PC-3 (cell line): ENCODE data around the gene FNDC5. TPM values are rescaled to one million over a fixed set of nuclear protein-coding genes. Genes with fewer than 3 reads are reported as not detected.

Source experiments
- ATAC-seq: fragments of 200-7000 bp; cut with Tn5 transposase; 2 replicates; pipeline ENCODE4 v1.9.1; 2020; ENCODE audit warnings: mild to moderate bottlenecking, moderate library complexity
- BruUV-seq: library from RNA; stranded (reverse); fragments of 400-500 nt; replicated peaks from 2 replicates; lab custom pipeline; 2021; lab: Mats Ljungman, UMichigan
- CTCF ChIA-PET: fragments of 300-600 bp; sonication (Branson Sonifier 250); formaldehyde crosslinking; loops from one replicate; lab custom pipeline; 2022; ENCODE audit warnings: antibody characterized with exemption; lab: Charles Lee
- POLR2A ChIA-PET: fragments of 300-600 bp; sonication (Branson Sonifier 250); formaldehyde crosslinking; loops from one replicate; lab custom pipeline; 2022; ENCODE audit warnings: antibody characterized with exemption; ENCODE audit not compliant: unreplicated experiment; lab: Charles Lee
- DNase-seq: peaks from one replicate; pipeline ENCODE4 v3.0.0-alpha.2; 2015
- H2AFZ ChIP-seq: fragments of 300-600 bp; sonication (generic); 2 replicates; pipeline ENCODE4 v1.6.0; 2016; ENCODE audit warnings: antibody characterized with exemption, low read length
- H3F3A ChIP-seq: fragments of 300-600 bp; sonication (generic); one replicate; pipeline ENCODE4 v1.6.0; 2017; ENCODE audit warnings: antibody characterized with exemption, low read length, control low read depth, mild to moderate bottlenecking; ENCODE audit not compliant: unreplicated experiment
- H3K27ac ChIP-seq: fragments of 300-600 bp; sonication (generic); 2 replicates; pipeline ENCODE4 v1.5.1; 2016; ENCODE audit warnings: mild to moderate bottlenecking, low read length
- H3K27me3 ChIP-seq: fragments of 300-600 bp; sonication (generic); 2 replicates; pipeline ENCODE4 v1.6.1; 2016; ENCODE audit warnings: low read length, mixed read lengths
- H3K36me3 ChIP-seq: fragments of 300-600 bp; sonication (generic); 2 replicates; pipeline ENCODE4 v1.6.1; 2016; ENCODE audit warnings: low read depth, mixed run types, low read length, mixed read lengths
- H3K4me1 ChIP-seq: fragments of 300-600 bp; sonication (generic); 2 replicates; pipeline ENCODE4 v1.5.1; 2016; ENCODE audit warnings: low read length; ENCODE audit not compliant: insufficient read depth
- H3K4me2 ChIP-seq: fragments of 300-600 bp; sonication (generic); 2 replicates; pipeline ENCODE4 v1.6.0; 2016; ENCODE audit warnings: low read length
- H3K4me3 ChIP-seq: fragments of 300-600 bp; sonication (generic); 2 replicates; pipeline ENCODE4 v1.5.1; 2016; ENCODE audit warnings: mild to moderate bottlenecking, low read length, mixed read lengths
- H3K79me2 ChIP-seq: fragments of 300-600 bp; sonication (generic); 2 replicates; pipeline ENCODE4 v1.6.1; 2017; ENCODE audit warnings: low read length, mixed read lengths
- H3K9ac ChIP-seq: fragments of 300-600 bp; sonication (generic); 2 replicates; pipeline ENCODE4 v1.6.0; 2016; ENCODE audit warnings: mild to moderate bottlenecking, low read length
- H3K9me2 ChIP-seq: fragments of 300-600 bp; sonication (generic); replicated peaks from 2 replicates; pipeline ENCODE4 v1.6.1; 2016; ENCODE audit warnings: mixed run types, low read length, mixed read lengths
- H3K9me3 ChIP-seq: fragments of 300-600 bp; sonication (generic); 2 replicates; pipeline ENCODE4 v1.6.1; 2016; ENCODE audit warnings: low read length, mixed read lengths
- H4K20me1 ChIP-seq: fragments of 300-600 bp; sonication (generic); 2 replicates; pipeline ENCODE4 v1.6.1; 2016; ENCODE audit warnings: low read length, mixed read lengths
- CTCF ChIP-seq: fragments of 300-600 bp; sonication (generic); conservative IDR thresholded peaks from 2 replicates; pipeline ENCODE4 v1.5.1; 2017; ENCODE audit warnings: antibody characterized with exemption, low read depth, mild to moderate bottlenecking, low read length
- EZH2 ChIP-seq: fragments of 300-600 bp; sonication (generic); IDR thresholded peaks from one replicate; pipeline ENCODE4 v1.6.1; 2017; ENCODE audit warnings: antibody characterized with exemption, mild to moderate bottlenecking, low read length; ENCODE audit not compliant: unreplicated experiment
- EZH2phosphoT487 ChIP-seq: fragments of 300-600 bp; sonication (generic); IDR thresholded peaks from 2 replicates; pipeline ENCODE4 v1.6.1; 2018; ENCODE audit warnings: mild to moderate bottlenecking, antibody characterized with exemption, low read length, borderline replicate concordance
- intact Hi-C: fragments of 100-400 bp; cut with micrococcal nuclease; formaldehyde crosslinking; loops from 2 replicates; pipeline ENCODE4 v1.9.0; 2023
- total RNA-seq: library from RNA; depleted of rRNA; stranded (reverse); fragments of >200 nt; gene quantifications from 2 replicates; pipeline ENCODE4 v1.2.3, GENCODE V29; 2014

Gene FNDC5
- total RNA-seq, 1 experiment from 2014 or later: 0.22 TPM

DNA sequence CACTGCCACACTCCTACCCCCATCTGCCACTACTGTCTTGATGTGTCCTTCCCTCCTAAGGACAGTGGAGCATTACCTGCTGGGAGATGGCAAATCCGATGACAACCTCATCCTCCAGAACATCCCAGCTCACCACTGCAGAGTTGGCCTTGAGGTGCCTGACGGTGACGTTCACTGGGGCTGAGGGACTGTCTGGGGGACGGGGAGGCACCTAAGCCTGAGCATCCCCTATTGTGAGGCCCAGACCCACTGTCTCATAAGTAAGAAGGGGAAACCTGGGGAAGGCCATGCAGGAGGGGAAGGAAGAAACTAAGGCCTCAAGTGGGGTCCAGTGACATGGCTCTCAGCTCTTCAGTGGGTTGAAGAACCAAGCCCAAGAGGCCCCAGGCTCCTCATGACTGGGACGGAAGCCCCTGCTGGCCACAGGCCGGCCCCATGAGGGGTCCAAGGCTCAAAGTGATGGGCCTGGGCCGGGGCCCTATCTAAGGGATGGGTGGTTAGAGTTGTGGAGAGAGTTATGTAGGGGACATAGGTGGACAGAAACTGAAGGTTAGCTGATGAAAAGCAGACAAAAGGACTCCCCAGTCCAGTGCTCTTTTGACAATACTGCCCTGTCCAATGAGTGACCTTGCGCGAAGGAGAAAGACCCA, 1.8 kb downstream of the FNDC5 start:
- TF ChIP-seq CTCF (no peak), EZH2phosphoT487 (no peak), EZH2 (no peak)
- BruUV-seq: no TSS peak

DNA sequence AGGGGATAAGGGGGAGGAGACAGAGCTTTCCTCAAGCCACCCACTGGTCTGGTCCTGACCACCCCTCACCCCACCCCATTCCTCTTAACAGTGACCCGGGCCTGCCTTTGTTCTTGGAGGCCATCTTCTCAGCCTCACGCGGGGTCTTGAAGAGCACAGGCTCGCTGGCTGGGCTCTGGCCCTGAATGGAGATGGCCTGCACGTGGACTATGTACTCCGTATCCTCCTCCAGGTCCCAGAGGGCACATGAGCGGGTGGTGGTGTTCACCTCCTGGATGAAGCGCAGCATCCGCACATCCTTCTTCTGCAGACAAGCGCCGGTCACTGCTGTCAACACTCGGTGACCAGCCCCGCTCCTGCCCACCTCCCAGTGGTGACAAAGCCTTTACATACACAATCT, 2.6 kb downstream of the FNDC5 start:
- no peak overlapping the region for H3K4me2 ChIP-seq
- H3K27ac ChIP-seq: no peak overlapping the region
- intact Hi-C loops: no loop called here
- no peak overlapping the region for H2AFZ ChIP-seq
- H3K36me3 ChIP-seq: no peaks in the 10 kb centered on the region
- peaks cover 10% of the 10 kb centered on the region; the same call in 1 of the 2 replicates for H3K27me3 ChIP-seq
- TF ChIP-seq EZH2: no peak
- no peak overlapping the region for H3K4me3 ChIP-seq
- H3K9me3 ChIP-seq: no peaks in the 10 kb centered on the region
- ATAC-seq (no peak), DNase-seq (no peak)
- CTCF ChIA-PET: no interaction called here
- no peaks in the 10 kb centered on the region for H3K79me2 ChIP-seq
- H3K9me2 ChIP-seq: no peaks in the 10 kb centered on the region
- no TSS peak for BruUV-seq
- H3K4me1 ChIP-seq: 0 out of 2 replicates have a peak, but pooled peaks cover 4% of the 10 kb centered on the region
- no peaks in the 10 kb centered on the region for H3F3A ChIP-seq
- no peak overlapping the region for H3K9ac ChIP-seq
- H4K20me1 ChIP-seq: no peaks in the 10 kb centered on the region
- POLR2A ChIA-PET: no interaction called here

More for the DNA sequence above, 1.8 kb downstream of the FNDC5 start:
- Histone ChIP-seq H3K9me2 (no peaks in the 10 kb centered on the region), H3K36me3 (no peaks in the 10 kb centered on the region), H3K27ac (no peak overlapping the region), H3F3A (no peaks in the 10 kb centered on the region), H4K20me1 (no peaks in the 10 kb centered on the region), H3K4me2 (no peak overlapping the region), H3K9me3 (no peaks in the 10 kb centered on the region), H2AFZ (no peak overlapping the region), H3K27me3 (peaks cover 10% of the 10 kb centered on the region; the same call in 1 of the 2 replicates), H3K9ac (no peak overlapping the region), H3K79me2 (no peaks in the 10 kb centered on the region), H3K4me3 (no peak overlapping the region), H3K4me1 (0 out of 2 replicates have a peak, but pooled peaks cover 4% of the 10 kb centered on the region)
- DNase-seq: no peak
- no peak for ATAC-seq
- ChIA-PET CTCF (interaction anchor here (0.5 kb wide), 1 partner anchor 85 kb away, joined by 5 read pairs; no protein-coding TSS in a partner anchor), POLR2A (no interaction called here)
- intact Hi-C loops: no loop called here

DNA sequence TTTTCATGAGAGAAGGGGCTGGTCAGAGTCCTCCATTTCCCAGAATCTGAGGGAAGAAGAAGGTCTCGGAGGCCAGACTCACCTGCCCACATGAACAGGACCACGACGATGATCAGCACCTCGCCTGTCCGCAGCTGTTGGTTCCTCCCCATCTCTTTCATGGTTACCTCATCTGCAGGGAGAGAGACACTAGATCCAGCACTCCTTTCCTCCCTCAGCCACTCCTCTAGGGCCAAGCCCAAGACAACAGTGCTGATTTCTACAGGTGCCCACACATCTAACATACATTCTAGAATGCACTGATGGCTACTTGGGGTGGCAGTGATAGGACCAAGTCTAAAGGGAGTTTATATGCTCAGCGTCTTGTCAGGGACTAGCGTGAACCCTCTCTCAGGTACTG, 3.0 kb downstream of the FNDC5 start:
- H3K9me2 ChIP-seq: no peaks in the 10 kb centered on the region
- no peak overlapping the region for H3K4me2 ChIP-seq
- CTCF ChIA-PET: no interaction called here
- no peaks in the 10 kb centered on the region for H3K79me2 ChIP-seq
- ATAC-seq: no peak
- DNase-seq: no peak
- 0 out of 2 replicates have a peak, but pooled peaks cover 4% of the 10 kb centered on the region for H3K4me1 ChIP-seq
- TF ChIP-seq EZH2 (no peak), CTCF (no peak), EZH2phosphoT487 (no peak)
- no peaks in the 10 kb centered on the region for H3F3A ChIP-seq
- no peak overlapping the region for H3K4me3 ChIP-seq
- BruUV-seq: no TSS peak
- no peaks in the 10 kb centered on the region for H4K20me1 ChIP-seq
- POLR2A ChIA-PET: no interaction called here
- intact Hi-C loops: no loop called here
- no peak overlapping the region for H3K9ac ChIP-seq
- H3K27me3 ChIP-seq: peaks cover 10% of the 10 kb centered on the region; the same call in 1 of the 2 replicates
- H2AFZ ChIP-seq: no peak overlapping the region
- H3K27ac ChIP-seq: no peak overlapping the region
- no peaks in the 10 kb centered on the region for H3K36me3 ChIP-seq
- no peaks in the 10 kb centered on the region for H3K9me3 ChIP-seq
